ENCODE data around the gene VWA8. TPM values are rescaled to one million over a fixed set of nuclear protein-coding genes. Genes with fewer than 3 reads are reported as not detected.

Gene VWA8
- total and polyA plus RNA-seq, 2 of the 13 experiments (the other 11 are each of a cell fraction or from before 2014, with no cell fraction given) = 9.1 to 17.3 TPM

- TF ChIP-seq ZNF646 (CRISPR knock-in tag; IDR thresholded peaks at IDR 0.05) (no peak), ZNF362 (CRISPR knock-in tag; IDR thresholded peaks at IDR 0.05; ENCODE audit: borderline replicate concordance) (peak; percentile 38; the same call in 1 of the 2 replicates), ARNTL (CRISPR knock-in tag; IDR thresholded peaks at IDR 0.05) (no peak), ASH2L (IDR thresholded peaks at IDR 0.05; ENCODE audit: insufficient read length, low read depth, low read length) (peak; percentile 25), ZNF543 (CRISPR knock-in tag; IDR thresholded peaks at IDR 0.05) (no peak), FOXP1 (IDR thresholded peaks at IDR 0.05) (no peak), FOXP1 (CRISPR knock-in tag; IDR thresholded peaks at IDR 0.05) (peak; percentile 25; the same call in 1 of the 2 replicates), ZNF773 (CRISPR knock-in tag; IDR thresholded peaks at IDR 0.05; ENCODE audit: borderline replicate concordance) (no peak), PHF21A (CRISPR knock-in tag; IDR thresholded peaks at IDR 0.05) (no peak), ZNF326 (CRISPR knock-in tag; IDR thresholded peaks at IDR 0.05; ENCODE audit: borderline replicate concordance) (no peak), ZNF251 (CRISPR knock-in tag; IDR thresholded peaks at IDR 0.05) (no peak), MTF1 (CRISPR knock-in tag; IDR thresholded peaks at IDR 0.05) (no peak), HDAC1 (CRISPR knock-in tag; IDR thresholded peaks at IDR 0.05) (no peak), CBX5 (CRISPR knock-in tag; IDR thresholded peaks at IDR 0.05; ENCODE audit: borderline replicate concordance) (no peak)
These were observed 355.3 kb downstream of the VWA8 start (continued) for GRCh38 chr13:41605319-41606285.
